Frontal cortex (tissue), 4 donors: ENCODE data around the gene SCAP. TPM values are rescaled to one million over a fixed set of nuclear protein-coding genes. Genes with fewer than 3 reads are reported as not detected.
"Not testable (repeated sequence)": the region's sequence is repeated elsewhere in the genome, so short reads cannot be mapped to it uniquely, and the experiment has no call there.

Source experiments
- DNase-seq, 2 donors: peaks; one replicate each; pipeline ENCODE4 v3.0.0; 2012; ENCODE audit warnings: low spot score in 2 of 2
- FAIRE-seq: peaks from 2 replicates; lab custom pipeline; 2012; peaks lifted over from hg19 to GRCh38; lab: Jason Lieb, UNC
- total RNA-seq: library from RNA; depleted of rRNA; stranded (reverse); fragments of >200 nt; gene quantifications from one replicate; pipeline ENCODE4 v1.2.3, GENCODE V29; 2014
- donor health status: control.
- donor health status: control.
- donor health status: control.

The SCAP gene
- total RNA-seq, 1 donor from 2014 or later: 69.3 TPM

DNA sequence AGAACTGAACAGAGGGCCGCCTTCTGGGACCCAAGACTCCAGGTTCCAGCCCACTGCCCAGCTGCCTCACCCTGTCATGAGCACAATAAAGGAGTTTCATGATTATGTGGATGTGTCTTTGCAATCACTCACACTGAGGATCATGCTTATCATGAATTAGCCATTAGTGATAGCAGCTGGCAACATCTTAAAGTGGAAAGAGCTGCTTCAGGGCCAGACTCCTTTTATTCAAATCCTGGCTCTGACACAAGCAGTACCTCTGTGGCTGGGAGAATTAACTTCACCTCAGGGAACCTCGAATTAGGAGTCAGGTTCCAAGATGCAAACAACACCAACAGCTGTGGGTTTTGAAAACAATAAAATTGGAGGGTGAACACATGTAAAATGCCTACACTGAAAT, 6.6 kb upstream of the SCAP start:
- FAIRE-seq (no peak), DNase-seq (no peak)

DNA sequence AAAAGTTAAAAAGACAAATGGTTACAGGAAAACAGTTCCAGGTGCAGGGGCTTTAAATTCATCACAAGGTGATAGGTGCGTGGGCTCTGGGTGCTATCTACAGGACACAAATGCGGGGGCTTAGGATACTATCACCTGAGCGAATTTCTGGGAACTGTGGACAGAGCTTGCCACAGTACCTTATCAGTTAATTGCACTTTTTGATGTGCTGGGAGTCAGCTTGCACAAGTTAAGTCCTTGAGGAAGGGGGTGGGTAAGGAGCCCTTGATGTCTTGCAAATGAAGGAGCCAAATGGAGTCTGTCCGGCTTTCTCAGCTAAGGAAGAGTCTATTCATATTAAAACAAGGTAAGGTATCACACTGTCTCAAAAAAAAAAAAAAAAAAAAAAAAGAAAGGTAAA, 6.0 kb upstream of the SCAP start:
- FAIRE-seq, DNase-seq: not testable (repeated sequence)

DNA sequence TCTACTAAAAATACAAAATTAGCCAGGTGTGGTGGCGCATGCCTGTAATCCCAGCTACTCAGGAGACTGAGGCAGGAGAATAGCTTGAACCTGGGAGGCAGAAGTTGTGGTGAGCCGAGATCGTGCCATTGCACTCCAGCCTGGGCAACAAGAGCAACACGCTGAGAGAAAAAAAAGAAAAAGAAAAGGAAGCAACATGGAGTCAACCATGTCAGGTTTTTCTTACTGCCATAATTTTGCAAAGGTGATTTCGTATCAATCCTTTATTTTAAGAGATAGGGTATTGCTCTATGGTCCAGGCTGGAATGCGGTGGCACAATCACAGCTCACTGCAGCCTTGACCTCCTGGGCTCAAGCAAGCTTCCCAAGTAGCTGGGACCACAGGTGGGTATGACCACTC, 4.5 kb upstream of the SCAP start:
- FAIRE-seq: not testable (repeated sequence)

DNA sequence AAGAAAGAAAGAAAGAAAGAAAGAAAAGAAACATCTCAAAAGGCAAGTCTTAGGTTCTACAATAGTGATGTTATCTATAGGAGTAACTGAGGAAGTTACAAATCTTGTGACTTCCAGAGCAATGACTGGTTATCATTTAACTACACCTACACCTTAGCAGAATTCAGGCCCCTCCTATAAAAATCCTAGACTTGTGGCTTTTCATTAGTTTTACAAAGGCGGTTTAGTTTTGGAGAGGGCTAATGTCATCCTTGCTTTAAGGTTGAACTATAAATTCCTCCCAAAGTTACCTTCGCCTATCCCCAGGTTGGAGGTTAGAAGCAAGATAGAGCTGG, 4.1 kb upstream of the SCAP start:
- no peak for DNase-seq
- no peak for FAIRE-seq

More for the DNA sequence above, 4.5 kb upstream of the SCAP start:
- DNase-seq: not testable (repeated sequence)

DNA sequence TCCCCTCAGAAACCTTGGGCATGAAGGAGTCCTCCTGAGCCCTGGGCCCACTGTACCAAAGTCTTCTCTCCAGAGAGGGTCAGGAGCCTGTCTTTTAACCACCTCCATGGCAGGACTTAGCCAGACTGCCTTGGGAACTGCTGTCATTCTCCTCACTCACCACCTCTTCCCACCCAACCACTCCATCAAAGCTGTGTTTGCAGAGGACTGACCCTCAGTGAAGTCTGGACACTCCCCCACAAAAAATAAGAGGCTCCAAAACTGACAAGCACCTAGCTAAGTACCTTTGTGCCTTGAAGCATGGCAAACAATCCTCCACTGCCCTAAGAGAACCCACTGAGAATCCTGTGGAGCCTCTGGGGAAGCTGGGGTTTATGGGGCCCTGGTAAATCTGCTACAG, 2.3 kb upstream of the SCAP start:
- FAIRE-seq: no peak
- no peak for DNase-seq

DNA sequence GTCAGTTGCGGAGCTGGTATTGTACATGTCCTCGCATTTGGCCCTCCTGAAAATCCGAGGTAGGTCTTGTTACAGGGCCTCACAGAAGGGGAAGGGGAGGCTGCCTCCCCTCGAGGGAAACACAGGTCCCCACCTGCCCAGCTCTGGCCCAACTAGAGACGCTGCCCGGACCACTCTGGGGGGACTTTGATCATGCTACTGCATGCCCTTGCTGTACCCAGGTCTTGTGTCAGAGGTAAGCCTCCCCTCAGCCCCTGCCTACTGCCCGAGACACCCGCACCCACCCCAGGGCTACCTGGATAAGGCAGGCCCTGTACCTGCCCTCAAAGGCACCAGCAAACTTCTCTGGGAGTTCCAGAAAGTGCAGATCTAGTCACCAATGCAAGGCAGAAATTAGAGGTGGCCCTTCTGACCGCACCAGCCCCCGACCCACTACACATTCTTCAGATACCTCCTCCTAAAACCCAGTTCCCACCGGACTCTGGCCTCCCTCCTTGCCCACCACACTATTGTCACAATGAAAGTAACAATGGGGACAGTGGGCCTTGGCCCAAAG, 981 bp upstream of the SCAP start:
- FAIRE-seq: no peak
- DNase-seq: no peak

DNA sequence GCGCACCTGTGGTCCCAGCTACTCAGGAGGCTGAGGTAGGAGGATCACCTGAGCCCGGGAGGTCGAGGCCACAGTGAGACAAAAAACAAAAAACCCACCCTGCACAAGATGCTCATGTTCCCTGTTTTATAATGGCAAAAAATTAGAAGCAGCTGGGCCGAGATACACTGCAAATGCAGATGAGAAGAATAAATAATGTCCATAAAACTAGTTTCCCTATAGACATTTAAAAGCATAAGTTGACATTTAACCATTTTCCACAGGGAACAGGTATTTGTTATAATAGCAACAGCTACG, 537 bp upstream of the SCAP start:
- FAIRE-seq: no peak
- no peak for DNase-seq

DNA sequence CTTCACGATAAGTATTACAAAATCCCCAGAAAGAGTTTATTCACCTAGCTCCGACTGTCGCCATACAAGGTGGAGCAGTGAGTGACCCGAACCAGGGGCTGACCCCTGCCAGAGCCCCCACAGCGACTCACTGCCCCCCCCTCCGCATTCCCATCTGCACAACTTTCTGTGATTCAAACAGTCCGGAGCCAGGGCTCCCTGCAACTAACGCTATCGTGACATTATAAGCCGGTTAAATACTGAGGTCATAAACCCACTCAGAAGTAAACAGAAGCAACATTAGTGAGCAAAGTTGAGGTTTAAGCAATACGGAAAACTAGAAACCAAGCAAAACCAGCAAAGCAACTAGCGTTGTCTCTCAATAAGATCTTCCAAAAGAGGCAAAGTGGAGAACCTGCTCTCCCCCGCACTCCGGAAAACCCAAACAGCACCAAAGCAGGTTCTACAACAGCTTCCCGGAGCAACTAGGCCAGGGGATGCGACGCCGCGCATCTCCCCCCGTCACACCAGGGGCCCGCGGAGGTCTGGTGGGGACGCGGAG, 642 bp downstream of the SCAP start:
- no peak for DNase-seq
- no peak for FAIRE-seq

DNA sequence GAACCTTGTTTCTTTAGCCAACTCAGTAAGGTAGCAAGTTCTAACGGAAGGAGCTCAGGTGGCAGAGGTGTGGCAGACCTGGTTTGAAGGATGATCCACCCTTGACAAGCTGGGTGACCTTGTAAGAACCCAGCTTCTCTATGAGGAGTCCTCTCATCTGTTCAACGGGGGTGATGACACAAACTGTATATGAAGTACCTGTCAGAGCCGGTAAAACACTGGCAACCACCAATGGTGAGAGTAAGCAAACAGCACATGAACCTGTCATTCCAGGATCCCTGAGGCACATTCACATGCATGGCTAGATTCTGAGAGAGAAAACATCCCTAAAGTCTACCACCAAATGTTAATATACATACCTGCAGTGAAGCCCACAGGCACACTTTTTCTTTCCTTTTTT, 2.4 kb downstream of the SCAP start:
- FAIRE-seq (no peak), DNase-seq (no peak)

DNA sequence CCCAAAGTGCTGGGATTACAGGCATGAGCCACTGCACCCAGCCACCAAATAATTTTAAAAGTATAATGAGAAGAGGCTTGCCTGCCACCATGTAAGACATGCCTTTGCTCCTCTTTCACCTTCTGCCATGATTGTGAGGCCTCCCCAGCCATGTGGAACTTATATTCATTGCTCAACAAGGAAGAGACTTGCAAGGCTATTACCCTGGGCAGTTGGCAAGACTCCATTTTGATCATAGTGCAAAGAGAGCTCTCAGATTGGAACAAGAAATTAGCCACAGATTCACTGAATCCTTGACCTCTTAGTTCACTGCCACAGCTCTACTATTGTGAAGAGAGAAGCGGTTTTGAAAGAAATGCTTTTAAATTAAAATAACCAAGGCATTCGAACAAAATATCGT, 6.1 kb downstream of the SCAP start:
- DNase-seq (no peak), FAIRE-seq (no peak)

DNA sequence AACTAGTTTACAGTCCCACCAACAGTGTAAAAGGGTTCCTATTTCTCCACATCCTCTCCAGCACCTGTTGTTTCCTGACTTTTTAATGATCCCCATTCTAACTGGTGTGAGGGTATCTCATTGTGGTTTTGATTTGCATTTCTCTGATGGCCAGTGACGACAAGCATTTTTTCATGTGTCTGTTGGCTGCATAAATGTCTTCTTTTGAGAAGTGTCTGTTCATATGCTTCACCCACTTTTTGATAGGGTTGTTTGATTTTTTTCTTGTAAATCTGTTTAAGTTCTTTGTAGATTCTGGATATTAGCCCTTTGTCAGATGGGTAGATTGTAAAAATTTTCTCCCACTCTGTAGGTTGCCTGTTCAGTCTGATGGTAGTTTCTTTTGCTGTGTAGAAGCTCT, 7.4 kb downstream of the SCAP start:
- FAIRE-seq, DNase-seq: not testable (repeated sequence)

DNA sequence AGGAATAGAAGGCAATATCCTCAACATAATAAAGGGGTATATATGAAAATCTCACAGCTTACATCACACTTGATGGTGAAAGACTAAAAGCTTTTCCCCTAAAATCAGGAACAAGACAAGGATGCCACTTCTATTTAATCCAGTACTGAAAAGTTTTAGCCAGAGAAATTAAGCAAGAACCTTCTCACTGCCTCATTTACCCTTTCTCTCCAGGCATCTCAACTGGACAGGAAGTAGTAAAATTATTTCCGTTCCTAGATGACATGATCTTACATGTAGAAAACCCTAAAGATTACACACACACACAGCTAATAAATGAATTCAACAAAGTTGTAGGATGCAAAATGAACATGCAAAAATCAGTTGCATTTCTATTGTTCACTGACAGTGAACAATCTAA, 11.2 kb downstream of the SCAP start:
- no peak for DNase-seq
- FAIRE-seq: no peak

DNA sequence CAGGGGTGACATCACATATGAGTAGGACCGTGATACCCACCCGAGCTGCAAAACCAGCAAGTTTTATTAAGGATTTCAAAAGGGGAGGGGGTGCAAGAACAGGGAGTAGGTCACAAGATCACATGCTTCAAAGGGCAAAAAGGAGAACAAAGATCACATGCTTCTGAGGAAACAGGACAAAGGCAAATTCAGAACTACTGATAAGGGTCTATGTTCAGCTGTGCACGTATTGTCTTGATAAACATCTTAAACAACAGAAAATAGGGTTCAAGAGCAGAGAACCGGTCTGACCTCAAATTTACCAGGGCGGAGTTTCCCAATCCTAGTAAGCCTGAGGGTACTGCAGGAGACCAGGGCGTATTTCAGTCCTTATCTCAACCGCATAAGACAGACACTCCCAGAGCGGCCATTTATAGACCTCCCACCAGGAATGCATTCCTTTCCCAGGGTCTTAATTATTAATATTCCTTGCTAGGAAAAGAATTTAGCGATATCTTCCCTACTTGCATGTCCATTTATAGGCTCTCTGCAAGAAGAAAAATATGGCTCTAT, 16.1 kb downstream of the SCAP start:
- DNase-seq, FAIRE-seq: not testable (repeated sequence)

DNA sequence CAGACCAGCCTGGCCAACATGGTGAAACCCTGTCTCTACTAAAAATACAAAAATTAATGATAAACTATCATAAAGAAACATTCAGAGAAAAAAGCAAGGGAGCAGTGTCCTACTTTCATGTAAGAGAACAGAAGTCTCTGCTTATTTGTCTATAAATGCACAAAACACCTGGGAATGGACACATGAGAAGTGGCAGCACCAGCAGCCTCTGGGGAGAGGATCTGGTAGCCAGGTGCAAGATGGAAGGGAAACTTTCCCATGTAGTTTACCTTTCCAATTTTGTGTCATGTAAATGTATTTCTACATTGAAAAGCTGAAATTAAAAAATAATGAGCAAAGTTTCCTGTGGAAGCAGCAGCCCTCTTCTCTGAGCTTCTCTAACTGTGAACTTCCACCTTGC, 18.8 kb downstream of the SCAP start:
- FAIRE-seq (no peak), DNase-seq (no peak)

DNA sequence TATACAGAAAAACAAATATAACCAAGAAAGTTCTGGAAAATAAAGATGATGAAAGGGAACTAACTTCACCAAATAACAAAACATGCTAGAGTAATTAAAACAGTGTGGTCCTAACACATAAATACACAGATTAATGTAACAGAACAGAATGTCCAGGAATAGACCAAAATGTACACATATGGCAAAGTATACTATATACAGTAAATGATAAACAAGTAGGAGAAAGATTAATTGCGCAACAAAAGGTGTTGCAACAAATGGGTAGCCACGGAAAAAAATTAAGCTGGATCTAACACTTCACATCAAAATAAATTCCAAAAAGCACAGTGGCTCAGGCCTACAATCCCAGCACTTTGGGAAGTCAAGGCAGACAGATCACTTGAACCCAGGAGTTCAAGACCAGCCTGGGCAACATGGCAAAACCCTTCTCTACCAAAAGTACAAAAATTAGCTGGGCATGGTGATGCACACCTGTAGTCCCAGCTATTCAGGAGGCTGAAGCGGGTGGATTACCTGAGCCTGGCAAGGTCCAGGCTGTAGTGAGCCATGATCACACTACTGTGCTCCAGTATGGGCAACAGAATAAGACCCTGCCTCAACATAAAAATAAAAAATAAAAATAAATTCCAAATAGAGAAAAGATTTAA, 19.8 kb downstream of the SCAP start:
- DNase-seq: no peak
- no peak for FAIRE-seq

DNA sequence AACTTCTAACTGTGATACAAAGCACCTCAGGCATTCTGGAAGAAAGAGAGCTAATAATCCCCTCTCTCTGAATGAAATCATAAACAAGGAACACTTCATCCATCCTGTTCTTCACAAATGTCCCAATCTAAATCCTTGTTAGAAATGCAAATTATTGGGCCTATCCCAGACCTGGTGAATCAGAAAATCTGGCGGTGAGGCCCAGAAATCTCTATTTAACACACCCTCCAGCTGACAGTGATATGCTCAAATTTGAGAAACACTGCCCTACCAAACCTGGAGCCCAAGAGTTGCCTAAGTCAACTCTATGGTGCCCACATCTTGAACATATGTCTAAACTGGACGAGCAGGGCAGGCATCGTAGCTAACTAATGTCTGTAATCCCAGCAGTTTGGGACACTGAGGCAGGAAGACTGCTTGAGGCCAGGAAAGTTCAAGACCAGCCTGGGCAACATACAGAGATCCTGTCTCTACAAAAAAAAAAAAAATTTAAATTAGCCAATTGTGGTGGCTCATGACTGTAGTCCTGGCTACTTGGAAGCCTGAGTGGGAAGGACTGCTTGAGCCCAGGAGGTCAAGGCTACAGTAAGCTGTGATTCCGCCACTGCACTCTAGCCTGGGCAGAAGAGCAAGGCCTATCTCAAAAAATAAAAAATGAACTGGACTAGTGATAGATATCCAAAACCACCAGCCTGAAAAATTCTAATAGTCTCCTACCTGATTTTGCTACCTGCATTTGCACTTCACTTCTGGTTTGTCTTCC, 23.1 kb downstream of the SCAP start:
- FAIRE-seq (no peak), DNase-seq (no peak)

DNA sequence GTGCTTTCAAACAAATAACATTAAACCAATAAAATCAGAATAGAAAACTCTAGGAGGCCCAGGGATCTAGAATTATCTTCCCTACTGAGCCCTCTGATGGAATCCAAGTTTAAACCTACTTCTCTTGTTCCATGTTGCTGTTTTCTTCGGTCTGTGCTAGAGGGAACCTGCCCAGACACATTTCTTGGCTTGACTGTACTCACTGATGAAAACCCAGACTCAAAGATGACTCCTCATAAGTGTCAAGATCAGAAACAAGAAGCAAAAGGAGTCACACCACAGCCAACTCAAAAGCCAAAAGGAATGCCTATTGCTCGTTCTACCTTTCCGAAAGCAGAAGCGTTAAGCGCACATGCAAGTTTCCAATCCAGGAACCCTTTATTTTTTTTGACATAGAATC, 31.6 kb downstream of the SCAP start:
- DNase-seq (no peak), FAIRE-seq (no peak)

DNA sequence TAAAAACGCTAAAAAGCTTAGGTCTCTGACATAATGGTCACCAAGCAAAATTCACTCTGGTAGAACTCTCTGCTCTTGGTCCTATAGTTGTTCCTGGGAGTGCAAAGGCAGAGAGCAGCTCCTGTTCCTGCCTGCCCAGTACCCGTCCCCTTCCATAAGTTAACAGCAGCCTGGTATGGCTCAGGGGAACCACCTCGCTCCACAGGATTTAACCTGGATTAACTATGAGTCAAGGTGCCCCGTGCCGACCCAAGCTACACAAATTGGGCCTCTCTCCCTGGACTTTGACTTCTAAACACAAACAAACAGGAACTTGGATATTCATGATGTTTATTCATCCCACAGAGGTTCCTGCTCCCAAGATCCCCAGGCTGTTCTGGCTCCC, 32.1 kb downstream of the SCAP start:
- no peak for DNase-seq
- no peak for FAIRE-seq

DNA sequence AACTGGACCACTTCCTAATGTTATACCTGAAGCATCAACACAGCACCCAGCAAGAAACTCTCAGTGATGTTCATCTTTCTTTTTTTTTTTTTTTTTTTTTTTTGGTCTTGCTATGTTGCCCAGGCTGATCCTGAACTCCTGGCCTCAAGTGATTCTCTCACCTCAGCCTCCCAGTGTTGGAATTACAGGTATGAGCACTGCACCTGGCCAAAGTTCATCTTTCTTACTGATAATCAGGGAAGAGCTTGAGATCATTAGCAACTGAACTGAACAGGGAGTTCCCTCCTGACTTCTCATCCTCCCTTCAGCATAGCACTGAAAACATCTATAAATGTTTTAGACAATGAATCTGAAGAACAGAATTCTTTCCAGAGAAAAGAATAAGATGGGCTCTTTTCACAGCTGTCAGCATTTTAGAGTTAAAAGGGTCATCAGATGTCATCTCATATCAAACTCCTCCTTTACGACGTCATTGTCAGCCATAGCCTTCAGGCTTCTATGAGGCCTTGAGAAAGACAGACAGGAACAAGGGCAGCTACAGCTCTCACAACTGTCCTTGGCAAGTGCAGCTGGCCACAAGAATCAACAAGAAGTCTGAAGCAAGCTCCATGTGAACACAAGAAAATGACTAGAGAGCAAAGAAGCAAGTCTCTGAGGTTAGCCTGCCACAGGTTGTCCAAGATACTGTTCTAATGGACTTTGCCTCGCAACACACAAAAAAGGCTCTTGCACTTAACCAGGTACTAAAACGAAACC, 33.8 kb downstream of the SCAP start:
- DNase-seq: no peak
- no peak for FAIRE-seq

DNA sequence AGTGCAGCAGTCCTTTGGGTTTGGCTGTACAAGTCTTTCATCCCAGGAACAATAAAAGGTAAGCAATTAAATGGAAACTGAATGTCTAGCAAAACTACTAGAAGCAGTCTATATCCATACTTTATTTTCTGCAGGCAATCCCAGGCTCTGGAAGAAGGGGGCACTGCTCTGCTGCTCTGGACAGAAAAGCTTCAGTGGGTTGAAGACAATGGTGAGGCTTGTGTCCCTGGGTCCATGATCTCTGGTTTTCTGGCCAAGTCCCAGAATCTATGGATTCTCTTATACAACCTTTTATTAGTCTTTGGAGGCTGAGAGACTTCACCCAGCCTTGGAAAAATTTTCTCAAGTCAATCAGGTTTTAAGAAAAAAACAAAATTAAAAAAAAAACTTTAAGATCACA, 35.6 kb downstream of the SCAP start:
- DNase-seq (peak in 1 of 2 donors; percentile 33), FAIRE-seq (no peak)
